HG02623 (cell line): ENCODE results near the gene TTYH2.
"Not testable (repeated sequence)": the region's sequence is repeated elsewhere in the genome, so short reads cannot be mapped to it uniquely, and the experiment has no call there.

Source experiments
- ATAC-seq: cut with Tn5 transposase; IDR thresholded peaks from one replicate; pipeline ENCODE4 v1.9.1; 2021; ENCODE audit warnings: moderate library complexity; ENCODE audit not compliant: unreplicated experiment

The TTYH2 gene, protein sequence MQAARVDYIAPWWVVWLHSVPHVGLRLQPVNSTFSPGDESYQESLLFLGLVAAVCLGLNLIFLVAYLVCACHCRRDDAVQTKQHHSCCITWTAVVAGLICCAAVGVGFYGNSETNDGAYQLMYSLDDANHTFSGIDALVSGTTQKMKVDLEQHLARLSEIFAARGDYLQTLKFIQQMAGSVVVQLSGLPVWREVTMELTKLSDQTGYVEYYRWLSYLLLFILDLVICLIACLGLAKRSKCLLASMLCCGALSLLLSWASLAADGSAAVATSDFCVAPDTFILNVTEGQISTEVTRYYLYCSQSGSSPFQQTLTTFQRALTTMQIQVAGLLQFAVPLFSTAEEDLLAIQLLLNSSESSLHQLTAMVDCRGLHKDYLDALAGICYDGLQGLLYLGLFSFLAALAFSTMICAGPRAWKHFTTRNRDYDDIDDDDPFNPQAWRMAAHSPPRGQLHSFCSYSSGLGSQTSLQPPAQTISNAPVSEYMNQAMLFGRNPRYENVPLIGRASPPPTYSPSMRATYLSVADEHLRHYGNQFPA

DNA sequence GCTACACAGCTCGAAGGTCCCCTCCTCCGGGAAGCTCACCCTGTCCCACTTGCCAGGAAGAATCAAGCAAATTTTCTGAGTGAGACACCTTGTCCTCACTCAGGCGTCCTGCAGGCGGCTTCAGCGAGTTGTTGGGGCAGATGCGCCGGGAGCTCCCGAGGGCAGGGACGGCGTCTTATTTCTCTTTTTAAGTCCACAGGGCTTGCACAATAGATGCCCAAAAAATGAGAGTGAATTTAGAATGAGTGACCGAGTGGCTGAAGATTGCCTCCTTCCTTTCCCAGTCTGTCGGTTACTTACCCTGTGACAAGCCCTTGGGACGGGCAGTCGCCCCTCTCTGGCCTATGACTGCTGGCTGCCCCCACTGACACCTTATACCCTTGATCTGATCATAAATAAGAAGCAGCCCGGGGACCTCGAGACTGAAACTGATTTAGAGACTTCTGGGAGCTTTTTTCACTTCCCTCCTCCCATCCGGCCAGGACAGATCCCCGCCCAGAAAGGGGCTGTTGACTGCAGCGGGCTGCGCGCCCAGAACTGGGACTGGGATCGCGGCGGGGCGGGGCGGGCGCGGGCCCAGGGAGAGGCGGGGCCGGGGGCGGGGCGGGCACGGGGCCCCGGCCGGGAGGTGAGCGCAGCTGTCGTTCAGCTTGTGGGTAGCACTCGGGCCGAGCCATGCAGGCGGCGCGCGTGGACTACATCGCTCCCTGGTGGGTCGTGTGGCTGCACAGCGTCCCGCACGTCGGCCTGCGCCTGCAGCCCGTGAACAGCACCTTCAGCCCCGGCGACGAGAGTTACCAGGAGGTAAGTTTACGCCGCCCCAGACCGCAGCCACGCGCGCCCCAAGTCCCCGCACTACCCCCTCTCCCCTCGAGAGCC, at the start of gene TTYH2:
TSS of gene TTYH2 (plus strand) at position 659 of the 879 bp plus-strand sequence. CDS start at position 676, 17 bp downstream.
- ATAC-seq = peak; percentile 60

DNA sequence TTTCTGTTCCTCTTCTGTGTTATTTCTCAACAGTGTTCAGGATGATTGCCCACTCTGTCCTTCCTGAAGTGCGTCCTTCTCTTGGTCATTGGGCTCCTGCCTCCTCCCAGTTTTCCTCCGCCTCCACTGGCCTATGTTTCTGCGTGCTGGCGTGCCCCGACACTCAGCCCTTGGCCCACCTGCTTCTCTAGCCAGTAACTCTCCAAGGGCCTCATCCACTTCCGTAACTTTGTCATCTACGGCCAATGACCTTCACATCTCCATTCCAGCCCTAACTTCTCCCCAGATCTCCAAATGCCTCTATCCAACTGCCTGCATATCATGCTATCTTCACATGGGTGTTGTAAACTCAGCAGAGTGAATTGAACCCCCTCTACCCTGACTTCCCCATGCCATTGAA, 49.5 kb upstream of the TTYH2 start:
- no peak for ATAC-seq

DNA sequence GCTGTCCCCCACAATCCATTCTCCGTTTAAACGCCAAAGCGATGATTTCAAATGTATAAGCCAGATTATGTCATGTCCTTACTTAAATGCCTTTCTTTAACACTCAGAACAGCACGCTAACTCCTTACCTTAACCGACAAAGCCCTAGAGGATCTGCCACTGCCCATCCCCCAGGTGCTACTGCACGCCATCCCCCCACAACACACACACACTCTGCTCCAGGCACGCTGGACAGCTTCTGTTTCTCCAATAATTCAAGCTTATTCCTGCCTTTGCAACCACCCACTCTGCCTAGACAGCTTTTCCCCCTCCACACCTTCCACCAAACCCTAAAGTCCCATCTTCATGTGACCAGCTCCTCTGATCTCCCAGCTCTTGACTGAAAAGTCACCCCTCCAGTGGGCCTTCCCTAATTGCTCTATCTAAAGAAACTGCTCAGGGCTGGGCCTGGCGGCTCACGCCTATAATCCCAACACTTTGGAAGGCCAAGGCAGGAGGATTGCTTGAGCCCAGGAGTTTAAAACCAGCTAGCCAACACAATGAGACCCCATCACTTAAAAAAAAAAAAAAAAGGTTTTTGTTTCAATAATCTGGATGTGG, 48.8 kb upstream of the TTYH2 start:
- no peak for ATAC-seq

DNA sequence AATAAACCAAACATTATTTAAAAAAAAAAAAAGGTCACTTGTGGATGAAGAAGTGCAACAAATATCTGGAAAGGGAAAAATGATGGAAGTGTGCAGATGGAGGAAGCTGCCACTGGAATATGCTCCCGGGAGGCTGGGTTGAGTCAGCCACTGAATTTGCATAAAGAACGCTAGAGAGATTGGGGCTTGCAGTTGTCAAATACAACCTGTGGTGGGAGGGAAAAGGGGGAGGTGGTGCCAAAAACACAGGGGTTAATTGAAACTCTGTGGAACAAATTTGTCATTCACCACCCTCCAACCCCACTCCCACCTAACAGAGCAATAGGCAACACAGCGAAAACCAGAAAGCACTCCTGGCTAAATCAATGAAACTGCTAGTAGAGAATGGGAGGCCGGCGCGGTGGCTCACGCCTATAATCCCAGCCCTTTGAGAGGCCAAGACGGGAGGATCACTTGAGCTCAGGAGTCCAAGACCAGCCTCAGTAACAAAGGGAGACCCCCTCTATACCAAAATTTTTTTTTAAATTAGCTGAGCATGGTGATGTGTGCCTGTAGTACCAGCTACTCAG, 47.5 kb upstream of the TTYH2 start:
- ATAC-seq = no peak

DNA sequence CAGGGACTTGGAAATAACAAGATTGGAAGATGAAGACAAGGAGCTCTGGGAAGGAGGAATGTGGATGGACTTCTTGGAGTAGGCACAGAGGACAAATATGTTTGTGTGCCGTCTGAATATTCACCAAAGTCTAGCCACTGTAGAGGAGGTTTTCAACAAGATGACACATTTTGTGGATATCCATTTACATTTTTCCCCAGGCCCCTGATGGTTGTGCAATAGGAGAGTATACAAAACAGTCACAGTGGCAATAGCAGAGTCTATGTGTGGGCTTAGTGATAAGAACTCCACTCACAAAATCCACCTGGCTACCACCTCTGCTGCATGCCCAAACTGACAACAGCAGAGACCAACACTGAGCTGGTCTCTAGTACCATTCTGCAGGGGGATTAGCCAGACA, 42.4 kb upstream of the TTYH2 start:
- no peak for ATAC-seq

DNA sequence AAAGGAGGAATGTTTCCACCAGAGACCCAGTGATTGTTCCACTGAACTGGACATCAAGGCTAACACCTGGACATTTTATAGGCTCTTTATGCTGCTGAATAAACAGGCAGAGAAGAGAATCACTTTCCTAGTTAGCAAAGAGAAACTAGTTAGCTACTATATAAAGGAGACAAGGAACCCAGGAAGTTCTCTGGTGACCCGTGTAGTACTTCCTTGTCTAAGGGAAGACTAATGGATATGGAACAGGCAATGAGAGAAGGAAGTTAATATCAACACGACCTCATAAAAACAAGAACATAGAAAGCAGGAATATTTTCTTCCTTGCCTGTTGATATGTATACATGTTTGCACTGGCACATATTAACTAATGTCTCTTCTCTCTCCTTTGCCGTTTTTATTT, 40.7 kb upstream of the TTYH2 start:
- ATAC-seq = no peak

DNA sequence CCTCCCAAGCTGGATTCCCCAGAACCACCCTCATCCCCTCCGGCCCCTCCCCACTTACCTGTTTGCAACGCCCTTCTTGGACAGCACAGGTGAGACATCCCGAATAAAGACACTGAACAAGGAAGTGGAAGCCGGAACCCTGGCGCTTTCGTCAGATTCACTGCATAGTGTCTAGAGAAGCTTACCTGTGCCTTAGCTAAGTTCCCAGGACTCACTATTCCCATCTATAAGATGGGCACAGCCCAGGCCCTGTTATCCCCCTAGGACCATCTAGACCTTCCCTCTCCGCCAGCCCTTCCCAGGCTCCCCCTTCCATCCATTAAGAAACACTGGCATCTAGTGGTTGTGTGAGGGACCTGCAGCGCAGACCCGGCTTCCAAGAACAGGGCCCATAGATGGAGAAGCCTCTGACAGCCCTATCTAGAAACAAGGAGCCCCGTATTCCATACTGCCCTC, 36.8 kb upstream of the TTYH2 start:
- ATAC-seq = no peak

DNA sequence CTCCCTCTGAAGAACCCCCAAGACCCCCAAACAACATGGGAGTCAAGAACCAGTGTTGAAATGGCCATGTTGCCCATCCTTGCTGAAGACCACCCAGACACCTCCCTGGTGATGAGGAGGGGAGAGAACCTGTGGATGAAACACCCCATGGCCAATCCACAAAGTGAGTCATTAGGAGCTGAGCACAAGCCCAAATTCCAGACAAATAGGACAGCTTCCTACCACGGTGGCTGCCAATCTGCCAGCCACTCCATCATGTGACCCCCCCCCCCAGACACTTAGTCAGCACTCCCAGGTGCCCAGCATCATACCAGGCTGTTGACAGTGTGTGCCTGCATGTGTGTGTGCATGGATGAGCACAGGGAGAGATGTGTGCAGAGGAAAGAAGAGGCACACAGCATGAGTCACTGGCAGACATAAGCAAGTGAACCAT, 36.3 kb upstream of the TTYH2 start:
- no peak for ATAC-seq

DNA sequence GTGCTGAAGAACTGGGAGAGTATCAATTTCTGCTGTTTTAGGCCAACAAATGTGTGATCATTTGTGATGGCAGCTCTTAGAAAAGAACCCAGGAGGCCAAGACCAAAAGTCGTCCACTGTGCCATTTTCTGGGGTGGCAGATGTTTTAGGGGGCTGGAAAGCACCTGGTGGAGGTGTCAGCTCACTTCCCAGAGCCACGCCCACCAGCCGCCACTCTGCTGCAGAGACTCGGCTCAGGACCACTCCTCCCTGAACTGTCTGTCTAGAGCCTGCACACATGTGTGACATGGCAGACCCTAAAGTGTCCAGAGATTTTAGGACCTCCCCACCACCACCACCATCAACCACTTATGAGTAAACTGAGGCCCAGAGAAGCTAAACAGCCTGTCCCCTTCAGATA, 33.8 kb upstream of the TTYH2 start:
- ATAC-seq = no peak

DNA sequence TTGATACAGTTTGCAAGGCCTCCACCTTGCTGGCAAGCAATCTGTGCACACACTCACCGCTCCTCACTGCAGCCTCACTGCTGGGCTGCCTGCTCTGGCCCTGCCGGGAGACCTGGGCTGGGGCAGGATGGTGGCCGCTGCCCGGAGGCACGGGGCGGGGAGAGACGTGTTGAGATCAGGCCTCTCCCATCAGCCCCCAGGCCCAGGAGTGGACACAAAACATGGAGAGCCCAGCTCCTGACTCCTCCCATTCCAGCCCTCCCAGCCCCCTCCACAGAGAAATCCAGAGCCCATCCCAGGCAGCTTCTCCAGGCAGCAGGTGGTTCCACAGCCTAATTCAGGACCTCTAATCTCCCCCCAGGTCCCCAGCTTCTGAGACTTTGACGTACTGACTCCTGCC, 33.0 kb upstream of the TTYH2 start:
- ATAC-seq = no peak

DNA sequence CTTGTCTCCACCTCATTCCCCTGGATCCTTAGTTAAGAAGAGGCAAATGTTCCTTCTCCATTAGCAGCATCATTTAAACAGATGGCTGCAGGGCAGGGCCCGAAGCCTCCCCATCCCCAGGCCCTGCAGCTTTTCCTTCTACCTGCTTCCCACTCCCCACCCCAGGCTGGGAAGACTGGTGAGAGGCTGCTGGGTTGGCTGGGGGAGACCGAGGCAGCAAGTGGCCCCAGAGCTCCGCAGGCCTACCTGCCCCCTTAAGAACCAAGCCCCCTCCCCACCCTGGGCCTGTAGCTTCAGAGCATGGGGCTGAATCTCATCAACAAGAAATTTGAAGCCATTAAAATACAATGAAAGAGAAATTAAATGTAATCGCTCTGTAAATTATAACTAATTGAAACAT, 32.0 kb upstream of the TTYH2 start:
- ATAC-seq = no peak

DNA sequence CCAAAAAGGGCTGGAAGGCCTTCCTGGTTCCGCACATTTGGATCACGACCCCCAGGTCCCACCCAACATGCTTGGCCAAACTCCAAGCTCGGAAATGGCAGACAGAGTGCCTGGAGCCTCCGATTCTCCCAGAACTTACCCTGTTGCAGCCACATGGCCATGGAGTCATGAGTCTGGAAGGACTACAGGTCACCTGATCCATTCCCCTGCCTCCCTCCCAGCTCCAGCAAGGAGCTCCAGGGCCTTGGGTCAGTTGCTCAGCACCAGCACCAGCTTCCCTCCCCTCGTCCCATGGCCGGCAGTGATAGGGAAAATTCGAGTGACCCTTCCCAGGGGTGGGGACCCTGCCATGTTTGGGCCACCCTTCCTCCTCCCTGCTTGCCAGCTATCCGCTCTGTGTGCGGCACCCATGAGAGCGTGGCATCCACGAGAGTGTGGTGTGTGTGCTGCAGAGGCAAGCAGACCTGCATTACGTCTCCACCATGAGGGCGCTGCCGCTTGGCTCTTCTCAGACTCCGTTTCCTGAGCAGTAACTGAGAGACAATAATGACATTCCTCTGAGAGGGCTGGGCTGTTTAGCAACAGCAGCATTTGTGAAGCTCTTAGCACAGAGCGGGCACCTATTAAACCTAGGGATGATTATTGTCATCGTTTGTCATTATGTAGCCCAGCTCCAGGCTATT, 31.2 kb upstream of the TTYH2 start:
- ATAC-seq = no peak

DNA sequence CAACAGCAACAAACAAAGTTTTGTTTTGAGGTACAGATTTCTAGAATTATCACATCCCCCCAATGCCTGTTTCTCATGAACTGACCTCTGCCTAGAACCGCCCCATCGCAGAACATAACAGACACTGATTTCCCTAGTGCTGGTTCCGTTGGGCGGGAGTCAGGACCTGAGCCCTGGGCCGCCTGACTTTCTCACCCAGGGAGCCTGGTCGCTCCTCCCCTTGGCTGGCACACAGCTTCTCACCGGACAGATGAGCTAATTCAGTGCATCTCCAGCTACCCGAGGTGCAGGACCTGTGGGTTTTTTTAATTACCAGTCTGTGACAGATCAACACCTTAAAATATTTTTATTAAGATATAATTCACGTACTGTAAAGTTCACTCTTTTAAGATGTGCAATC, 30.0 kb upstream of the TTYH2 start:
- ATAC-seq = no peak

DNA sequence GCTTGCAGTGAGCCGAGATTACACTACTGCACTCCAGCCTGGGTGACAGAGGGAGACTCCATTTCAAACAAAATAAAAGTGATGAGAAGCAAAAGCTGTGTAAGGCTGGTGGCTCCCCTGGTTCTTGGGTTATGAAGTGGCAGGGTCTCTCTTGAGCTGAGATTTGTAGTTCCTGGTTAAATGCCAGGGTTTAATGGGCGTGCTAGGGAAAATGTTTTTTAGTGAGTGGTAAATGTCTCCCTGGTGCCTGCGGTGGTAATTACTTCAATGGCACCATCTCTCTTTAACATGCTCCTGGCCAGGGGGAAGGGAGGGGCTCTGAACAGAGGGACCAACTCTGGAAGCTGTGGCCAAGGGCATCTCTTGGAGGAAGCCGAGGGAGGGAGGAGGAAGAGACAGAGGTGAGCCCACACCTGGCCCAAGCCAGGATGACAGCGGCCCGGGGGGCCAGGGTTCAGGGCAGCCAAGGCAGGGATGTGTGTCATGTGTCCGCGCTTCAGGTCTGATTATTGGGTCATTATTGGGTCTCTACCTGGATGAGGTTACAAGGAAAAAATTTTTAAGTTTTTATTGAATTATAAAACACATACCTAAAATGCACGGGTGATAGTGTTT, 27.7 kb upstream of the TTYH2 start:
- no peak for ATAC-seq

DNA sequence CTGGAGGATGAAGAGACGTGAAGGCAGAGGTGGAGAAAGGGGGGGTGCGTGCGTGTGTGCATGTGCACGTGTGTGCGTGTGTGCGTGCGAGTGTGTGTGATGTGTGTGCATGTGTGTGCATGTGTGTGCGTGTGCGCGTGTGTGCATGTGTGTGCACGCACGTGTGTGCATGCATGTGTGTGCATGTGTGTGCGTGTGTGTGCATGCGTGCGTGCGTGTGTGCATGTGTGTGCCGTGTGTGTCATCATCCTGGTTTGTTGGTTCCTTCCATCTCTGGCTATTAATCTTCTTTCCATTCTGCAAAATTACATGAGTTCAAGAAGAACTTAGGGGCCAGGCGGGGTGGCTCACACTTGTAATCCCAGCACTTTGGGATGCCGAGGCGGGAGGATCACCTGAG, 26.9 kb upstream of the TTYH2 start:
- ATAC-seq = no peak

DNA sequence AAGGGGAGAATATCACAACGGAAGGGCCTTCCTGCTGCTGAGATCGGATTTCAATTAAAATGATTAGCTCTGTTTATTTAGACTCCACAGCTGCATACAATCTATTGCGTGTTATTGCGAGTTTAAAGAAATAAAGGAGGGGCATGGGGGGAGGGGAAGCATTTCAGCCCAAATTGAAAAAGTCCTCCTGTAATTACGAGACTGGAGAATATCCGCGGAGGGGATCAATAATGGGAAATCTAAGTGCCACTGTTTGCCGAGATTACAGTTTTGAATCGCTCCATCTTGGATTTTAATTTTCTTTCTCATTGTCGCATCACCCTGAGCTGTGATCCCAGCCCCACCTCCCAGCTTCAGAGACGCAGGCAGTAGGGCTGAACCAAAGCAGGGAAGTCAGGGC, 25.6 kb upstream of the TTYH2 start:
- ATAC-seq = no peak

DNA sequence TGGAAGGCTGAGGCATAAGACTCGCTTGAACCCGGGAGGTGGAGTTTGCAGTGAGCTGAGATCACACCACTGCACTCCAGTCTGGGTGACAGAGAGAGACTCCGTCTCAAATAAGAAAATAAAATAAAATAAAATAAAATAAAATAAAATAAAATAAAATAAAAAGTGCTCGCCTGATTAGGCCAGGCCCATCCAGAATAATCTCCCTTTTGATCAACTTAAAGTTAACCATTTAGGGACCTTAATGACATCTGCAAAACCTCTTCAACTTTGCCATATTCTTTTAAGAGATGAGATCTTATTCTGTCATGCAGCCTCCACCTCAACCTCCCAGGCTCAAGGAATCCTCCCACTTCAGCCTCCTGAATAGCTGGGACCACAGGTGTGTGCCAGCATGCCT, 24.7 kb upstream of the TTYH2 start:
- not testable (repeated sequence) for ATAC-seq

DNA sequence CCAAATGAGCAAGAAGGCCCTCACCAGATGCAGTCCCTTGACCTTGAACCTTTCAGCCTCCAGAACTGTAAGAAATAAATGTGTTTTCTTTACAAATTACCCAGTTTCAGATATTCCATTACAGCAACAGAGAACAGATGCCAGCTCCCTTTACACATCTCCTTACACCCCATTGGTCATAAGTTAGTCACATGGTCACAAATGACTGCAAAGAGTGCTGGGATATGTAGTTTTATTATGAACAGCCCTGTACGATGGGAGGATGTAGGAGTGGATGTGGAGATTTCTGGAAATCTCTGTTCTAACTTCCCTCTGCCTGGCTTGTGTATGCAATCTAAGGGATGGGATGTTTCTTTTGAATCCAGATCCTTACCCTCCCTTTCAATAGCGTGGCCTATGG, 23.2 kb upstream of the TTYH2 start:
- no peak for ATAC-seq

DNA sequence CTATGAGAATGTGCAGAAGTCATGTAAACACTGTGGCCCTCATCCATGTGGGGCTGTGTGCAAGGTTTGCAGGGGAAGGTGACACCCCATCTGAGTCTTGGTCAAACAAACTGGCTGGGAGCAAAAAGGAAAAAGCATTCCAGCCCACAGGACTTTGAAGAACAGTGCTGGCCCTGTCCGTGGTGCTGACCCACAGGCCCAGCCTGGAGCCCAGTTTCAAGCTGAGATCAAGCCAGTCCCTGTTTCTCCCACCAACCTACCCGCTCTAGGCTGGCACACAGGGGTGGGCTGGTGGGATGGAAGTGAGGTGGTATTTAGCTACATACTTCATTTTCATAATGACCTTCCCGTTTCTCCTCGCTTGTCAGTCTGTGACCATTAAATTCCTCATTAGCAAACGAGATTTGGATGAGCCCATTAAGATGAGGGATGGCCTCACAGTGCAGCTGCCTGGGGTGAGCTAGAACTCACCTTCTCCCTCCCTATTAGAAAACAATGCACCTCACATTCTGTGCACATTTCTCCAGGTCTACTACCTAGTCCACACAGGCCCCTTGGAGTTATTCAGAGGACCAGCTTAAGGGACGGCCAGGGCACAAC, 22.5 kb upstream of the TTYH2 start:
- ATAC-seq = no peak
